Measurements from ENCODE around the gene SFI1.
"Not testable (repeated sequence)": the region's sequence is repeated elsewhere in the genome, so short reads cannot be mapped to it uniquely, and the experiment has no call there.

Gene SFI1

DNA sequence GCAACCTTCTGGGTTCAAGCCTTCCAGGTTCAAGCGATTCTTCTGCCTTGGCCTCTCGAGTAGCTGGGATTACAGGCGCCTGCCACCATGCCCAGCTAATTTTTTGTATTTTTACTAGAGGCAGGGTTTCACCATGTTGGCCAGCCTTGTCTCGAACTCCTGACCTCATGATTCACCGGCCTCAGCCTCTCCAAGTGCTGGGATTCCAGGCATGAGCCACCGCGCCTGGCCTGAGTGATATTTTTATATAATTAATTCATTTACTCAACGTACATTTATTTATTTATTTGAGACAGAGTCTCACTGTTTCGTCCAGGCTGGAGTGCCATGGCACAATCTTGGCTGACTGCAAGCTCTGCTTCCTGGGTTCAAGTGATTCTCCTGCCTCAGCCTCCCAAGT lies 62.2 kb downstream of the SFI1 start:
- H3K36me3 ChIP-seq (ENCODE audit: insufficient read depth, low read length) = peaks cover 11% of the 10 kb centered on the region
- not testable (repeated sequence) for H3K4me3 ChIP-seq (ENCODE audit: low read depth in 1 of 2, low read length in 2 of 2); H3K27ac ChIP-seq (ENCODE audit: low read depth, low read length); H3K9me3 ChIP-seq (ENCODE audit: low read length); H3K9ac ChIP-seq (ENCODE audit: low read length); H3K4me1 ChIP-seq (ENCODE audit: insufficient read depth, low read length); H3K27me3 ChIP-seq (ENCODE audit: control insufficient read depth in 1 of 2, insufficient read depth in 2 of 2, low read length in 2 of 2)

DNA sequence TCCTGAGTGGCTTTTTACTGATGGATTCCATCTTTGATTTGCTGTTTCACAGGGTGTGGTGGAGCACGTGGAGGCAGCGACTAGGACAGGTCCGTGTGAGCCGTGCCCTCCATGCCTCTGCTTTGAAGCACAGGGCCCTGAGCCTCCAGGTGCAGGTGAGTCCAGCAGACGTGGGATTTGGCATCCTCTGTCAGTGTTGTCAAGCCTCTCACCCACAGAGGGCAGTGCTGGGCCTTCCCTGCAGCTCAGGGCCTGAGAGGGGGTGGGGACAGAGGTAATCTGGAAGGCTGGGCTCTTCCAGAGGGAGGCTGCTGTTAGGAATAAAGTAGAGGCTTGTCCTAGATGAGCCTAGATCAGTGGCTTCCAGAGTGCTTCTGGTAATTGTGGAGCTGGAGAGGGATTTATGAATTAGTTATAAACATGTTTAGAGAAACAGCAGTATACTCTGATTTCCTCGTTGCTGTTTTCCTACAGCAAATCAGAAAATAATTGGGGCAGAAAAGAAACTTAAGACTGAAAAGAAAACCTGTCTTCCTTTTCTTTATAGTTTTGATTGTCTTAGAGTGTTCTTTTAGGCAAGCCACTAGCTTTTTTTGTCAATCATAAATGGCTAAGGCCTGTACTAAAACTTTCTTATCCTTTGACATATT lies 65.0 kb downstream of the SFI1 start:
- H3K4me3 ChIP-seq (ENCODE audit: low read depth in 1 of 2, low read length in 2 of 2) = no peak overlapping the region
- H3K27me3 ChIP-seq (ENCODE audit: control insufficient read depth in 1 of 2, insufficient read depth in 2 of 2, low read length in 2 of 2) = no peaks in the 10 kb centered on the region
- peaks cover 4% of the 10 kb centered on the region for H3K4me1 ChIP-seq (ENCODE audit: insufficient read depth, low read length)
- peaks cover 11% of the 10 kb centered on the region for H3K36me3 ChIP-seq (ENCODE audit: insufficient read depth, low read length)
- H3K27ac ChIP-seq (ENCODE audit: low read depth, low read length) = no peak overlapping the region
- H3K9me3 ChIP-seq (ENCODE audit: low read length) = no peaks in the 10 kb centered on the region
- no peak overlapping the region for H3K9ac ChIP-seq (ENCODE audit: low read length)

DNA sequence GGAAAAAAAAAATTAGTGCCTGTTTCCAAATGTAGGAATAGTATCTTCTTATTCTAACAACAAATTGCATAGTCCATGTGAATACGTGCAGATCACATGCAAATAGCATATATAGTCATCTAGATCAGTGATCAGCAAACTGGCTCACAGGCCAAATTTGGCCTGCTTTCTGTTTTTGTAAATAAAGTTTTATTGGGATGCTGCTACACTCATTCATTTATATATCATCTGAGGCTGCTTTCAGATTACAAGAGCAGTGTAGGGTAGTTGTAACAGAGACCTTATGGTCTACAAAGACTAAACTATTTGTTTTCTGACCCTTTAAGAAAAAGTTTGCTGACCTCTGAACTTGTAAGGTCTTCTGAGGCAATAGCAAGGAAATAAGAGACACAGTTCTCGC lies 65.6 kb downstream of the SFI1 start:
- peaks cover 11% of the 10 kb centered on the region for H3K36me3 ChIP-seq (ENCODE audit: insufficient read depth, low read length)
- H3K9ac ChIP-seq (ENCODE audit: low read length) = no peak overlapping the region
- no peaks in the 10 kb centered on the region for H3K9me3 ChIP-seq (ENCODE audit: low read length)
- H3K4me1 ChIP-seq (ENCODE audit: insufficient read depth, low read length) = peaks cover 4% of the 10 kb centered on the region
- no peaks in the 10 kb centered on the region for H3K27me3 ChIP-seq (ENCODE audit: control insufficient read depth in 1 of 2, insufficient read depth in 2 of 2, low read length in 2 of 2)
- H3K27ac ChIP-seq (ENCODE audit: low read depth, low read length) = no peak overlapping the region
- H3K4me3 ChIP-seq (ENCODE audit: low read depth in 1 of 2, low read length in 2 of 2) = no peak overlapping the region

DNA sequence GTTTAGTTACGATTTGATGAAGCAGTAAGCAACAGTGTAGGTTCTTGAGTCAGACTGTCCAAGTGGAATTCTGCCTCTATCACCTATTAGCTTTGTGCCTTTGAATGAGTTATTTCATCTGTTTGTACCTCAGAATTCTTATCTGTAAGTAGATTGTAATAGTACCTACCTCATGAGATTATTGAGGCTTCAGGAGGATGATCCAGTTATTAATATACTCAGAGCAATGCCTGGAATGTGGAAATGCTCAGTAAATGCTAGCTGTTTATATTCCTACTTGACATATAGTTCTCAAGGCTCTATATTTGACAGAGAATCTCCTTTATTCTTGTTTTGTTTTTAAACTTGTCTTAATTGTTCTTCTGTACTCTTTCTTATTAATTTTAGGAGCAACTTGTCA lies 70.1 kb downstream of the SFI1 start:
- Histone ChIP-seq H3K9me3 (ENCODE audit: low read length) (no peaks in the 10 kb centered on the region), H3K4me1 (ENCODE audit: insufficient read depth, low read length) (peaks cover 1% of the 10 kb centered on the region), H3K27ac (ENCODE audit: low read depth, low read length) (no peak overlapping the region), H3K4me3 (ENCODE audit: low read depth in 1 of 2, low read length in 2 of 2) (no peak overlapping the region), H3K36me3 (ENCODE audit: insufficient read depth, low read length) (no peaks in the 10 kb centered on the region), H3K9ac (ENCODE audit: low read length) (no peak overlapping the region), H3K27me3 (ENCODE audit: control insufficient read depth in 1 of 2, insufficient read depth in 2 of 2, low read length in 2 of 2) (no peaks in the 10 kb centered on the region)

DNA sequence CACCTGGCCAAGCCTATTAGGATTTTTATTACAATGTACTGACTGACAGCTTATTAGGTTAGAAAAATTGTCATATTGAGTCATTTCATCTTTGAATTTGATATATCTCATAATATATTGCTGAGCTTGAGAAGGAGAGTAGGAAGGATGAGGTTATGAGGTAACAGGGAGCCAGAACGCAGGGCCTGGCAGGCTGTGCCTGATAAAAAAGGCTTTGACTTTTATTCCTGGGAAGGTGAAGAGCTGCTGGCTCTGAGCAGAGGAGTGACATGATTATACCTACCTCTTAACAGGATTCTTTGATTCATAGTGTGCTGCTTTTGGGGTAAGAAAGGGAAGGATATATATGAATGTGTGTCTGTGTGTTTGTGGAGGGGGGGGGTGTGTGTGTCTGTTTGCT lies 70.9 kb downstream of the SFI1 start:
- no peaks in the 10 kb centered on the region for H3K9me3 ChIP-seq (ENCODE audit: low read length)
- H3K4me1 ChIP-seq (ENCODE audit: insufficient read depth, low read length) = no peaks in the 10 kb centered on the region
- no peak overlapping the region for H3K27ac ChIP-seq (ENCODE audit: low read depth, low read length)
- H3K36me3 ChIP-seq (ENCODE audit: insufficient read depth, low read length) = no peaks in the 10 kb centered on the region
- no peak overlapping the region for H3K9ac ChIP-seq (ENCODE audit: low read length)
- no peak overlapping the region for H3K4me3 ChIP-seq (ENCODE audit: low read depth in 1 of 2, low read length in 2 of 2)
- no peaks in the 10 kb centered on the region for H3K27me3 ChIP-seq (ENCODE audit: control insufficient read depth in 1 of 2, insufficient read depth in 2 of 2, low read length in 2 of 2)

DNA sequence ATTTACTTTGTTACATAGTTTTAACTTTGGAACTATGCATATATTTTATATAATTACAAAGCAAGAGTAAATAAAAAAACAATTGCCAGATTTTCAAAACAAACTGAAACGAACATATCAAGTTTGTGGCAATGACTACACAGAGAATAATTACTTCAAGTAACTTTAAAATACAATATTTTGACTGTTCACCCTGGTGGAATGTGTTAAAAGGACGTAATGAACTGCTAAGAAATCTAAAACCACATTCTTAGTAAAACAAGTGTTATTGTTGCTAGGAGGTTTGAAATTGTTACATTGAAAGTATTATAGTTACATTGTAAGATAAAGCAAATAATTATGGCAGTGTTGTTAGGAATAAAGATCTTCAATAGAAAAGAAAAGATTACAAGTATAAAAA lies 71.4 kb downstream of the SFI1 start:
- no peaks in the 10 kb centered on the region for H3K9me3 ChIP-seq (ENCODE audit: low read length)
- no peaks in the 10 kb centered on the region for H3K27me3 ChIP-seq (ENCODE audit: control insufficient read depth in 1 of 2, insufficient read depth in 2 of 2, low read length in 2 of 2)
- H3K36me3 ChIP-seq (ENCODE audit: insufficient read depth, low read length) = no peaks in the 10 kb centered on the region
- H3K4me1 ChIP-seq (ENCODE audit: insufficient read depth, low read length) = no peaks in the 10 kb centered on the region
- H3K4me3 ChIP-seq (ENCODE audit: low read depth in 1 of 2, low read length in 2 of 2) = no peak overlapping the region
- H3K27ac ChIP-seq (ENCODE audit: low read depth, low read length) = no peak overlapping the region
- no peak overlapping the region for H3K9ac ChIP-seq (ENCODE audit: low read length)

DNA sequence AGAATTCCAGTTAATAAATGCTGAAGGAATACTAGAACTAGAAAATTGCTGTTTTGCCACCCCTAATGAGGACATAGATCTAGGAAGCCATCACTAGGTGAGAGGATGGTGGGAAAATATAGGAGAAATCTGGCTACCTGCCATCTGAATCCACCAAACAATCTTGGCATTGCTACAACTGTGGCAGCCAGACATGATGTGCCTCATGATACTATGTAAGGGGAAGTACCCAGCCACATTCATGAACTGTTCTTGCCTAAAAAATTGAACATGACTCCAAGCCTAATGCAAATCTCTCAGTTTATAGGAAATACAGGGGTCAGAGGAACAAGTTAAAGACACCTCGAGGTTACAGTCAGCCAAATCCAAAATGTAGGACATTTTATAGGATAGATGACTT lies 72.8 kb downstream of the SFI1 start:
- H3K9ac ChIP-seq (ENCODE audit: low read length) = no peak overlapping the region
- peaks cover 8% of the 10 kb centered on the region for H3K36me3 ChIP-seq (ENCODE audit: insufficient read depth, low read length)
- no peak overlapping the region for H3K27ac ChIP-seq (ENCODE audit: low read depth, low read length)
- no peaks in the 10 kb centered on the region for H3K4me1 ChIP-seq (ENCODE audit: insufficient read depth, low read length)
- H3K9me3 ChIP-seq (ENCODE audit: low read length) = no peaks in the 10 kb centered on the region
- H3K4me3 ChIP-seq (ENCODE audit: low read depth in 1 of 2, low read length in 2 of 2) = no peak overlapping the region
- no peaks in the 10 kb centered on the region for H3K27me3 ChIP-seq (ENCODE audit: control insufficient read depth in 1 of 2, insufficient read depth in 2 of 2, low read length in 2 of 2)

DNA sequence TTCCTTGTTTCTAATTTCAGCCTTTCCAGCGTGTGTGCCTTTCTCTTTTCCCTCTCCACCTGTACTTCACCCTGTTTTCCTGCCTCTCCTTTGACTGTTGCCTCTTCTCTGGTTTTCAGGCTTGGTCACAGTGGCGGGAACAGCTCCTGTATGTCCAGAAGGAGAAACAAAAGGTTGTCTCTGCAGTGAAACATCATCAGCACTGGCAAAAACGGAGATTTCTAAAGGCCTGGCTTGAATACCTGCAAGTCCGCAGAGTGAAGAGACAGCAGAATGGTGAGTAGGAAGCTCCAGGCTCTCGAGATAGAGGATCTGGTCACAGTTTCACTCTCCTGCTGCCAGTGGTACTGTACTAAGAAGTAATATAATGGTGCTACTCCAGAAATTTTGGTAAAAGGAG lies 76.6 kb downstream of the SFI1 start:
- no peak overlapping the region for H3K27ac ChIP-seq (ENCODE audit: low read depth, low read length)
- H3K4me3 ChIP-seq (ENCODE audit: low read depth in 1 of 2, low read length in 2 of 2) = no peak overlapping the region
- no peaks in the 10 kb centered on the region for H3K27me3 ChIP-seq (ENCODE audit: control insufficient read depth in 1 of 2, insufficient read depth in 2 of 2, low read length in 2 of 2)
- H3K4me1 ChIP-seq (ENCODE audit: insufficient read depth, low read length) = no peaks in the 10 kb centered on the region
- H3K9ac ChIP-seq (ENCODE audit: low read length) = no peak overlapping the region
- peaks cover 13% of the 10 kb centered on the region for H3K36me3 ChIP-seq (ENCODE audit: insufficient read depth, low read length)
- H3K9me3 ChIP-seq (ENCODE audit: low read length) = no peaks in the 10 kb centered on the region

DNA sequence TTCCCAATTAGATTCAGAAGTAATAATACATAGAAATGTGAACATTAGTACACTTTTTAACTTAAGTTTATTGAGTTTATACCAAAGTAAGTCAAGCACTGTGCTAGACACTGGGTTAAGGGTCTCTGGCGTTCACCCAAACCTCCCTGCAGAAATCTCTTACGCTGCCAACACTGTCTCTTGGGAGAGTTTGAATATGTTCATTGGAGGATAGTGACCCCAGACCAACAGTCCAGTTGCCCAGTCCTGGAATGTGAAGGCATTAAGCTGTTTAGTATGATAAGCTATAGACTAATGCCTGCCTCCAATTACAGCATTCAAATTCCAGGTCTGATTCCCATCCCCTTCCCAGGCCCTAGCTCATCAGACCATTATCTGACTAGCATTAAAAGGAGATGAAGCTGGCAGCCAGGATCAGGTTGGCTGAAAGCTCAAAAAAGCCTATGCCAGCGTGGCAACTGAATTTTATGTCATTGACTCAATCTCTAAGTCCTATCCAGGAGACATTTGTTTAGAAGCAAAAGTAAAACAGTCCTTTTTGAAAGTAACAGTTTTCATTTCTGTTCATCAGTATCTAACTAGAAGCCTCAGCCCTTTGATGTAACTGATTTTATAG lies 77.8 kb downstream of the SFI1 start:
- Histone ChIP-seq H3K4me1 (ENCODE audit: insufficient read depth, low read length) (no peaks in the 10 kb centered on the region), H3K9me3 (ENCODE audit: low read length) (no peaks in the 10 kb centered on the region), H3K36me3 (ENCODE audit: insufficient read depth, low read length) (peaks cover 13% of the 10 kb centered on the region), H3K9ac (ENCODE audit: low read length) (no peak overlapping the region), H3K27me3 (ENCODE audit: control insufficient read depth in 1 of 2, insufficient read depth in 2 of 2, low read length in 2 of 2) (no peaks in the 10 kb centered on the region), H3K4me3 (ENCODE audit: low read depth in 1 of 2, low read length in 2 of 2) (no peak overlapping the region), H3K27ac (ENCODE audit: low read depth, low read length) (no peak overlapping the region)

DNA sequence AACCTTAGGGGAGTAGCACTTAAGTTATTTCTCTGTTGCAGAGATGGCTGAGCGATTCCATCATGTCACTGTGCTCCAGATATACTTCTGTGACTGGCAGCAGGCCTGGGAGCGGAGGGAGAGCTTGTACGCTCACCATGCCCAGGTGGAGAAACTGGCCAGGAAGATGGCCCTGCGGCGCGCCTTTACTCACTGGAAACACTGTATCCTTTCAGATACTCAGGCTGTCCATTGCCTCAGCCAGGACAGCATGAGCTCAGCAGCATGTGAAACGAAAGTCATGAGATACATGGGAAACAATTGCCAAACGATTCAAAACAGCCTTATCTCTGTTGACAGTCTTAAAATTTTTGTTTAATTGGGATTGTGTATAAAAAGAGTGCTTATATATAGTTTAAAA lies 78.9 kb downstream of the SFI1 start:
- H3K4me3 ChIP-seq (ENCODE audit: low read depth in 1 of 2, low read length in 2 of 2) = no peak overlapping the region
- no peaks in the 10 kb centered on the region for H3K4me1 ChIP-seq (ENCODE audit: insufficient read depth, low read length)
- H3K27ac ChIP-seq (ENCODE audit: low read depth, low read length) = no peak overlapping the region
- no peaks in the 10 kb centered on the region for H3K27me3 ChIP-seq (ENCODE audit: control insufficient read depth in 1 of 2, insufficient read depth in 2 of 2, low read length in 2 of 2)
- H3K9me3 ChIP-seq (ENCODE audit: low read length) = no peaks in the 10 kb centered on the region
- no peak overlapping the region for H3K9ac ChIP-seq (ENCODE audit: low read length)
- H3K36me3 ChIP-seq (ENCODE audit: insufficient read depth, low read length) = peaks cover 13% of the 10 kb centered on the region

DNA sequence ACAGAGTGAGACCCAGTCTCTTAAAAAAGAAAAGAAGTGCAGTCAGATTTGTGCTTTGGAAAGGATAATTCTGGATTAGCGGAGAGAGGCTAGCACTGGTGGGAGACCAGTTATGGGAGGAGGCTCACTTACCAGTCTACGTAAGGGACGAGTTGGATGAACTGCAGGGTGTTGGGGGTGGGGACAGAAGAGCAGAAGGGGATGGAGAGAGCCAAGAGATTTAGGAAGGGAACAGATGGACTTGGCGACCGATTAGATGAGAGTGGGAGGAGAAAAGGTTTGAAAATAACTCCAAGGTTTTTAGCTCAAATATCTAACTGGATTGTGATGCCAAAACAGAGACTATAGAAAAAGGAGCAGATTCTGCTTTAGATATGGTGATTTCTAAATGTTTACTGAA lies 81.4 kb downstream of the SFI1 start:
- Histone ChIP-seq H3K36me3 (ENCODE audit: insufficient read depth, low read length) (peaks cover 13% of the 10 kb centered on the region), H3K27me3 (ENCODE audit: control insufficient read depth in 1 of 2, insufficient read depth in 2 of 2, low read length in 2 of 2) (no peaks in the 10 kb centered on the region), H3K4me1 (ENCODE audit: insufficient read depth, low read length) (no peaks in the 10 kb centered on the region), H3K27ac (ENCODE audit: low read depth, low read length) (no peak overlapping the region), H3K9ac (ENCODE audit: low read length) (no peak overlapping the region), H3K9me3 (ENCODE audit: low read length) (no peaks in the 10 kb centered on the region), H3K4me3 (ENCODE audit: low read depth in 1 of 2, low read length in 2 of 2) (no peak overlapping the region)

DNA sequence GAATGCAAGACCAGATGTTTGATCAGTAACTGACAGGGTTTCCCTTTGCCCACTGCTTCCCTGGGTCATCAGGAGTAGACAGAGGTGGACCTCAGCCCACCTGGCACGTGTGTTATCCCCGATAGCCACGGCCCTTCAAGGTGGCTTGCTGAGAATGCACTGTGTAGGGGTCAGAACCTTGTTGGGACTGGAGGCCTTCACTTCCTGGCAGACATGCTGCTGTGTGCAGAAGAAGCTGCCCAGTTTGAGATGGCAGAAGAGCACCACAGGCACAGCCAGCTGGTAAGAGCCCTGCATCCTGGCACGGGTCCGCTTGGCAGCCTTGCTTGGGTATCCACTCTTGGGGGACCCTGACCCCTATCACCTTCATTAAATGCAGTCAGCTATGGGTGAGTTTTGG lies 81.8 kb downstream of the SFI1 start:
- peaks cover 9% of the 10 kb centered on the region for H3K36me3 ChIP-seq (ENCODE audit: insufficient read depth, low read length)

More for the DNA sequence above, 81.8 kb downstream of the SFI1 start:
- Histone ChIP-seq H3K27me3 (ENCODE audit: control insufficient read depth in 1 of 2, insufficient read depth in 2 of 2, low read length in 2 of 2) (no peaks in the 10 kb centered on the region), H3K27ac (ENCODE audit: low read depth, low read length) (no peak overlapping the region), H3K4me1 (ENCODE audit: insufficient read depth, low read length) (no peaks in the 10 kb centered on the region), H3K9ac (ENCODE audit: low read length) (no peak overlapping the region), H3K4me3 (ENCODE audit: low read depth in 1 of 2, low read length in 2 of 2) (no peak overlapping the region), H3K9me3 (ENCODE audit: low read length) (no peaks in the 10 kb centered on the region)
